ENCODE results near the gene STRA6.

STRA6 gene

GRCh38 chr15:74158855-74159650, 43.5 kb downstream of the STRA6 start:
- no peak for DNase-seq

GRCh38 chr15:74157868-74158827, 44.4 kb downstream of the STRA6 start:
- no peak for DNase-seq

- peak; percentile 37 to 54 for DNase-seq
These were observed 45.7 kb downstream of the STRA6 start for GRCh38 chr15:74156678-74157411.

GRCh38 chr15:74155766-74156417, 46.7 kb downstream of the STRA6 start:
- DNase-seq = no peak

GRCh38 chr15:74147051-74147450, 55.5 kb downstream of the STRA6 start:
- DNase-seq = no peak

- DNase-seq = peak in 1 of 2 experiments; percentile 14
These were observed 56.2 kb downstream of the STRA6 start for GRCh38 chr15:74146277-74146800.

GRCh38 chr15:74144153-74144775, 58.3 kb downstream of the STRA6 start:
- DNase-seq = no peak

- no peak for DNase-seq
These were observed 61.0 kb downstream of the STRA6 start for GRCh38 chr15:74141591-74141990.

GRCh38 chr15:74138642-74139041, 63.9 kb downstream of the STRA6 start:
- DNase-seq = no peak

GRCh38 chr15:74137537-74137894, 65.1 kb downstream of the STRA6 start:
- DNase-seq = no peak

- no peak for DNase-seq
These were observed 65.6 kb downstream of the STRA6 start for GRCh38 chr15:74136814-74137536.

GRCh38 chr15:74136540-74136813, 66.1 kb downstream of the STRA6 start:
- no peak for DNase-seq

- DNase-seq = no peak
These were observed 67.5 kb downstream of the STRA6 start for GRCh38 chr15:74135041-74135565.

GRCh38 chr15:74134387-74135027, 68.1 kb downstream of the STRA6 start:
- no peak for DNase-seq

GRCh38 chr15:74133694-74134386, 68.7 kb downstream of the STRA6 start:
- no peak for DNase-seq

GRCh38 chr15:74132681-74133651, 69.6 kb downstream of the STRA6 start:
- no peak for DNase-seq

- no peak for DNase-seq
These were observed 70.8 kb downstream of the STRA6 start for GRCh38 chr15:74131628-74132413.
